Hepatocyte (in vitro differentiated cells): ENCODE data around the gene SORT1.

Experiments
- EZH2 ChIP-seq: fragments of 200-600 bp; sonication (generic); IDR thresholded peaks from 2 replicates; pipeline ENCODE4 v1.6.1; 2016; ENCODE audit warnings: antibody characterized with exemption, mild to moderate bottlenecking, borderline replicate concordance
- EZH2phosphoT487 ChIP-seq: fragments of 200-600 bp; sonication (generic); IDR thresholded peaks from one replicate; pipeline ENCODE4 v1.6.1; 2018; ENCODE audit warnings: antibody characterized with exemption, mild to moderate bottlenecking, low read depth, moderate library complexity; ENCODE audit not compliant: unreplicated experiment, severe bottlenecking
- TF ChIP-seq, protein P1 (sequence below): fragments of 200-600 bp; sonication (generic); IDR thresholded peaks from 2 replicates; pipeline ENCODE4 v1.5.1; 2016; ENCODE audit warnings: antibody characterized with exemption, mild to moderate bottlenecking; ENCODE audit not compliant: poor library complexity

DNA sequence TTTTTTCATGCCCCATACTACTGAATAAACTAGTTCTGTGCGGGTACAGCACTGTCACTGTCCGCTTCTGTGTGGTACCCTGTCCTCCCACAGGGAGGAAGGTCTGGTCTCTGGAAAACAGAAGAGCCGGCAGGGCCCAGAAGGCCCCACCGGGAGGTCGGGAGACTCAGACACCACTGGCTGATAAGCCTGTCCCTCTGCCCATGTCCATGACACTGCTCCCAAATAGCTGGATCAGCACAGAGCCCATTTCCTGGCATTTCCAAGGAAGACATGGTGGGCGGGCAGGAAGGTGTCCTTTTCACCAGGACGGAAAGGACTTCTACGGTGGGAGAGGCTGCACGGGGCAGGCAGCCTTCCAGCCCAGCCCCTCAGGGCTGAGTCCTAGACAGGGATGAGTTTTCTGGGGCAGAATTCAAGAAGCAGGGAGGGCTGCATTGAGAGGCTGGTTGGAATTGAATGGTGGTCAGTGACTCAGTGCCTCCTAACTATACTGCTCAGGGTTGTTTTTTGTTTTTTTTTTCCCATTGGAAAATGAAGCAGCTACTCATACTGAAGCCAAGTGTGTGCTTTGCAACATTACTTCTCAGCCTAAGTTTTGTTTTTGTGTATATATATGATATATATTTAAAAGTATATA, 121.9 kb downstream of the SORT1 start:
- TF ChIP-seq, protein P1, sequence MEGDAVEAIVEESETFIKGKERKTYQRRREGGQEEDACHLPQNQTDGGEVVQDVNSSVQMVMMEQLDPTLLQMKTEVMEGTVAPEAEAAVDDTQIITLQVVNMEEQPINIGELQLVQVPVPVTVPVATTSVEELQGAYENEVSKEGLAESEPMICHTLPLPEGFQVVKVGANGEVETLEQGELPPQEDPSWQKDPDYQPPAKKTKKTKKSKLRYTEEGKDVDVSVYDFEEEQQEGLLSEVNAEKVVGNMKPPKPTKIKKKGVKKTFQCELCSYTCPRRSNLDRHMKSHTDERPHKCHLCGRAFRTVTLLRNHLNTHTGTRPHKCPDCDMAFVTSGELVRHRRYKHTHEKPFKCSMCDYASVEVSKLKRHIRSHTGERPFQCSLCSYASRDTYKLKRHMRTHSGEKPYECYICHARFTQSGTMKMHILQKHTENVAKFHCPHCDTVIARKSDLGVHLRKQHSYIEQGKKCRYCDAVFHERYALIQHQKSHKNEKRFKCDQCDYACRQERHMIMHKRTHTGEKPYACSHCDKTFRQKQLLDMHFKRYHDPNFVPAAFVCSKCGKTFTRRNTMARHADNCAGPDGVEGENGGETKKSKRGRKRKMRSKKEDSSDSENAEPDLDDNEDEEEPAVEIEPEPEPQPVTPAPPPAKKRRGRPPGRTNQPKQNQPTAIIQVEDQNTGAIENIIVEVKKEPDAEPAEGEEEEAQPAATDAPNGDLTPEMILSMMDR = no peak
- TF ChIP-seq EZH2 = no peak
- no peak for TF ChIP-seq EZH2phosphoT487
